Astrocyte (in vitro differentiated cells and primary cell): ENCODE results near the gene DOK5. TPM values are rescaled to one million over a fixed set of nuclear protein-coding genes. Genes with fewer than 3 reads are reported as not detected.

Experiments used
- DNase-seq: peaks from one replicate; pipeline ENCODE4 v3.0.0-alpha.2; 2010; ENCODE audit warnings: low read depth
- FAIRE-seq: peaks from 2 replicates; lab custom pipeline; 2011; peaks lifted over from hg19 to GRCh38; lab: Jason Lieb, UNC
- H2AFZ ChIP-seq: 2 replicates; pipeline ENCODE4 v1.6.0; 2012; ENCODE audit warnings: low read depth, low read length, inconsistent platforms
- H3K27ac ChIP-seq: 2 replicates; pipeline ENCODE4 v1.5.1; 2011; ENCODE audit warnings: low read depth, low read length, inconsistent platforms
- H3K27me3 ChIP-seq: 2 replicates; pipeline ENCODE4 v1.6.0; 2011; ENCODE audit warnings: low read length, inconsistent platforms; ENCODE audit not compliant: insufficient read depth
- H3K36me3 ChIP-seq: 2 replicates; pipeline ENCODE4 v1.5.1; 2011; ENCODE audit warnings: low read length, inconsistent platforms; ENCODE audit not compliant: insufficient read depth
- H3K4me1 ChIP-seq: 2 replicates; pipeline ENCODE4 v1.5.1; 2011; ENCODE audit warnings: low read length, inconsistent platforms; ENCODE audit not compliant: insufficient read depth
- H3K4me2 ChIP-seq: 2 replicates; pipeline ENCODE4 v1.6.0; 2012; ENCODE audit warnings: low read length, inconsistent platforms
- H3K4me3 ChIP-seq: 2 replicates; pipeline ENCODE4 v1.5.1; 2011; ENCODE audit warnings: low read depth, mild to moderate bottlenecking, low read length, inconsistent platforms; ENCODE audit not compliant: insufficient read depth
- H3K79me2 ChIP-seq: 2 replicates; pipeline ENCODE4 v1.6.0; 2012; ENCODE audit warnings: mild to moderate bottlenecking, low read length, inconsistent platforms; ENCODE audit not compliant: insufficient read depth
- H3K9ac ChIP-seq: 2 replicates; pipeline ENCODE4 v1.6.0; 2012; ENCODE audit warnings: mild to moderate bottlenecking, low read length, inconsistent platforms
- H3K9me3 ChIP-seq: 2 replicates; pipeline ENCODE4 v1.5.1; 2012; ENCODE audit warnings: low read depth, mild to moderate bottlenecking, low read length, inconsistent platforms; ENCODE audit not compliant: insufficient read depth
- H4K20me1 ChIP-seq: 2 replicates; pipeline ENCODE4 v1.6.0; 2012; ENCODE audit warnings: low read length, inconsistent platforms; ENCODE audit not compliant: insufficient read depth
- H3K27ac Mint-ChIP-seq: one replicate; pipeline ENCODE4 v1.8.0; 2021; ENCODE audit warnings: mild to moderate bottlenecking, mixed read lengths; ENCODE audit not compliant: unreplicated experiment
- H3K27me3 Mint-ChIP-seq: one replicate; pipeline ENCODE4 v1.8.0; 2021; ENCODE audit warnings: low read depth, mixed read lengths; ENCODE audit not compliant: unreplicated experiment
- H3K36me3 Mint-ChIP-seq: one replicate; pipeline ENCODE4 v1.8.0; 2021; ENCODE audit warnings: low read depth, mixed read lengths; ENCODE audit not compliant: unreplicated experiment
- H3K4me1 Mint-ChIP-seq: one replicate; pipeline ENCODE4 v1.8.0; 2021; ENCODE audit warnings: low read depth, mixed read lengths; ENCODE audit not compliant: unreplicated experiment
- H3K4me3 Mint-ChIP-seq: one replicate; pipeline ENCODE4 v1.8.0; 2021; ENCODE audit warnings: mild to moderate bottlenecking, moderate library complexity, mixed read lengths; ENCODE audit not compliant: unreplicated experiment
- H3K9me3 Mint-ChIP-seq: one replicate; pipeline ENCODE4 v1.8.0; 2021; ENCODE audit warnings: mild to moderate bottlenecking, mixed read lengths; ENCODE audit not compliant: unreplicated experiment
- EZH2 ChIP-seq: IDR thresholded peaks from 2 replicates; pipeline ENCODE4 v1.6.1; 2012; ENCODE audit warnings: mild to moderate bottlenecking, low read length, inconsistent platforms; ENCODE audit not compliant: insufficient read depth
- total RNA-seq: library from RNA; stranded (reverse); gene quantifications from 2 replicates; pipeline ENCODE4 v1.2.1, GENCODE V29; 2021
- TF ChIP-seq, protein P1 (sequence below): IDR thresholded peaks from 2 replicates; pipeline ENCODE4 v1.5.1; 2011; ENCODE audit warnings: low read depth, mild to moderate bottlenecking, inconsistent platforms, low read length, moderate library complexity; ENCODE audit not compliant: insufficient read depth

Gene DOK5
- total RNA-seq, 1 donor from 2014 or later = 1.2 TPM

DNA sequence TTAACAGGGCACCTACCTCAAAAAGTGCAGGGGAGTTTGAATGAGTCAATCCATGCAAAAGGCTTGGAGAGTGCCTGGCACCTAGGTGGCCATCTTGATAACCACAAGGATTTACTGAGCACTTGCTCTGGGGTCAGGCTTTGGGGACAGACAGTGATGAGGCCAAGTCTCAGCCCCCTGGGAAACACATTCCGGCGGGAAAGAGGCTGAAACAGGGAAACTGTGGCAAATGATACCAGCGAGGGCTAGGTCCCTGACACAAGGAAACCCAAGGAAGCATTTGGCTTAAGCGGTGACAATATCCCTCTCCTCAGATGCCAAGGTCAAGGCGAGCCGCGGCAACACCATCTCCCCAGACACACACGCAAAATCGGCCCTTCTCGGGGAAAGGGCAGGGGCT lies 527 bp upstream of the DOK5 start:
- H3K27ac Mint-ChIP-seq = no peak overlapping the region
- no peaks in the 10 kb centered on the region for H3K36me3 Mint-ChIP-seq
- H3K4me3 Mint-ChIP-seq = peak overlapping the region; percentile 79
- DNase-seq (no peak), FAIRE-seq (no peak)
- H3K27me3 Mint-ChIP-seq = peaks cover 26% of the 10 kb centered on the region
- H3K9me3 Mint-ChIP-seq = no peaks in the 10 kb centered on the region
- peaks cover 13% of the 10 kb centered on the region for H3K79me2 ChIP-seq
- H3K4me3 ChIP-seq = no peak overlapping the region
- H3K4me1 ChIP-seq = peaks cover 10% of the 10 kb centered on the region
- H3K4me2 ChIP-seq = peak overlapping the region; percentile 99
- no peaks in the 10 kb centered on the region for H3K9me3 ChIP-seq
- H4K20me1 ChIP-seq = no peaks in the 10 kb centered on the region
- H3K36me3 ChIP-seq = no peaks in the 10 kb centered on the region
- TF ChIP-seq, protein P1, sequence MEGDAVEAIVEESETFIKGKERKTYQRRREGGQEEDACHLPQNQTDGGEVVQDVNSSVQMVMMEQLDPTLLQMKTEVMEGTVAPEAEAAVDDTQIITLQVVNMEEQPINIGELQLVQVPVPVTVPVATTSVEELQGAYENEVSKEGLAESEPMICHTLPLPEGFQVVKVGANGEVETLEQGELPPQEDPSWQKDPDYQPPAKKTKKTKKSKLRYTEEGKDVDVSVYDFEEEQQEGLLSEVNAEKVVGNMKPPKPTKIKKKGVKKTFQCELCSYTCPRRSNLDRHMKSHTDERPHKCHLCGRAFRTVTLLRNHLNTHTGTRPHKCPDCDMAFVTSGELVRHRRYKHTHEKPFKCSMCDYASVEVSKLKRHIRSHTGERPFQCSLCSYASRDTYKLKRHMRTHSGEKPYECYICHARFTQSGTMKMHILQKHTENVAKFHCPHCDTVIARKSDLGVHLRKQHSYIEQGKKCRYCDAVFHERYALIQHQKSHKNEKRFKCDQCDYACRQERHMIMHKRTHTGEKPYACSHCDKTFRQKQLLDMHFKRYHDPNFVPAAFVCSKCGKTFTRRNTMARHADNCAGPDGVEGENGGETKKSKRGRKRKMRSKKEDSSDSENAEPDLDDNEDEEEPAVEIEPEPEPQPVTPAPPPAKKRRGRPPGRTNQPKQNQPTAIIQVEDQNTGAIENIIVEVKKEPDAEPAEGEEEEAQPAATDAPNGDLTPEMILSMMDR = no peak
- TF ChIP-seq EZH2 = no peak
- H2AFZ ChIP-seq = no peak overlapping the region
- no peak overlapping the region for H3K9ac ChIP-seq
- no peaks in the 10 kb centered on the region for H3K4me1 Mint-ChIP-seq
- no peak overlapping the region for H3K27ac ChIP-seq
- no peaks in the 10 kb centered on the region for H3K27me3 ChIP-seq

DNA sequence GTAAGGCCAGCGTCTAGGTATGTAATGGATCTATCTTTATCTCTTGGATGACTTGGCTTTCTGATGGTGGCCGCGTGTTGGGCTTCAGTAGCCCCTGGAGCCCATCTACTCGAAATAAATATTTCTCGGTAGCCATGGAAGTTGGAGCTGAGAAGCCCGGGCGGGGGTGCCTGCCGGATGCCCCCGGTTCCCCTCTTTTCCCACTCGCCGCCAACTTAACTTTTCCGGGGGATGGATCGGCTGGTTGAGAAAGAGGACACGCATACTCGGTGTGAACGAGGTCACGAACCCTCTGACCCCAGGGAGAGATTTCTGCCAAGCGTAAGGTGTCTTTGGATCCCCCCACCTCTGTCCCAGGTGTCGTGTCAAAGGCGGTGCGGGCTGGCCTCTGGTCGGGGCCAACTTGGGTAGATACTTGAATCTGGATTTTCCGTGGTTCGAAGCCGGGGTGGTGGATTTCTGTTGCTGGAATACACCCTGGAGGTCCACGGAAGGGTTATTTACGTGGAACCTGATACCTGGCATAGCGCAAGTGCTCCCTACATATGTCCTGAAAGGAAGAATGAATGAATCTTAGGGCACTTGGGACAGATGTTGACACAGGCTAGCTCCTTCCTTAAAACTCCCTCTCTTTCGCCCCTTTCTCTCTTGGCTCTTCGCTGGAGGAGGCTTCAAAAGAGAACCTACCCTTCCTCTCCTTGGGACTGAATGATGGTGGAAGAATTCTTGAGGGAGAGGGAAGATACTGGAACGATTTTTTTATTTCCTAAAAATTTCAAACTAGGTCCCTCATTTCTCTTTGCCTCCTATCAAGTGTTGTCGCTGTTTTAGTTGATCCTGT lies 996 bp downstream of the DOK5 start:
- peak overlapping the region; percentile 89 for H3K4me3 Mint-ChIP-seq
- H3K36me3 Mint-ChIP-seq = no peaks in the 10 kb centered on the region
- no peaks in the 10 kb centered on the region for H3K4me1 Mint-ChIP-seq
- peaks cover 26% of the 10 kb centered on the region for H3K27me3 Mint-ChIP-seq
- Histone ChIP-seq H3K27me3 (no peaks in the 10 kb centered on the region), H3K4me1 (peaks cover 10% of the 10 kb centered on the region), H3K9me3 (no peaks in the 10 kb centered on the region), H4K20me1 (no peaks in the 10 kb centered on the region), H3K9ac (peak overlapping the region; percentile 83), H3K4me2 (peak overlapping the region; percentile 99), H3K27ac (peak overlapping the region; percentile 14), H2AFZ (peak overlapping the region; percentile 87), H3K79me2 (peaks cover 14% of the 10 kb centered on the region), H3K4me3 (peak overlapping the region; percentile 88), H3K36me3 (no peaks in the 10 kb centered on the region)
- DNase-seq (no peak), FAIRE-seq (peak; percentile 32)
- peak overlapping the region; percentile 3 for H3K27ac Mint-ChIP-seq
- H3K9me3 Mint-ChIP-seq = no peaks in the 10 kb centered on the region
- TF ChIP-seq EZH2 = no peak
- TF ChIP-seq, protein P1 = no peak
